HepG2 (cell line): Measurements from ENCODE around the gene SCAPER. TPM values are rescaled to one million over a fixed set of nuclear protein-coding genes. Genes with fewer than 3 reads are reported as not detected.

Experiments used
- ATAC-seq: fragments of 200-7000 bp; cut with Tn5 transposase; 3 replicates; pipeline ENCODE4 v1.9.1; 2020; ENCODE audit warnings: mild to moderate bottlenecking, moderate library complexity
- BruUV-seq: library from RNA; stranded (reverse); fragments of 400-500 nt; replicated peaks from 2 replicates; lab custom pipeline; 2021; lab: Mats Ljungman, UMichigan
- CTCF ChIA-PET: fragments of 300-600 bp; formaldehyde crosslinking; extraction: SDS; loops from one replicate; lab custom pipeline; 2021; ENCODE audit warnings: low total read pairs, inconsistent platforms, low intra/inter-chr PET ratio; lab: Yijun Ruan, JAX
- POLR2A ChIA-PET: fragments of 350-600 bp; sonication (Branson Sonifier 250); formaldehyde crosslinking; loops from one replicate; lab custom pipeline; 2020; ENCODE audit warnings: antibody characterized with exemption, inconsistent platforms; lab: Yijun Ruan, JAX
- DNase-seq: peaks from one replicate; pipeline ENCODE4 v3.0.0-alpha.2; 2015; ENCODE audit warnings: low spot score
- FAIRE-seq: peaks from 3 replicates; lab custom pipeline; 2011; peaks lifted over from hg19 to GRCh38; lab: Jason Lieb, UNC
- H2AFZ ChIP-seq: one replicate; pipeline ENCODE4 v1.6.1; 2011; ENCODE audit warnings: low read length, inconsistent platforms
- H3K27ac ChIP-seq: fragments of 300-600 bp; 3 replicates; pipeline ENCODE4 v1.8.0; 2011; ENCODE audit warnings: mixed run types, mild to moderate bottlenecking, mixed read lengths, low read length, inconsistent platforms; ENCODE audit not compliant: insufficient read depth; ENCODE audit errors: extremely low read length
- H3K27me3 ChIP-seq, 2 experiments: fragments of 200-600 bp in 1 of 2; 2 replicates in 1 of 2; 3 replicates in 1 of 2; pipeline versions ENCODE4 v1.6.0 to v1.8.0; 2011; ENCODE audit warnings: low read length in 2 of 2, mild to moderate bottlenecking in 2 of 2, moderate library complexity in 2 of 2, inconsistent platforms in 1 of 2; ENCODE audit not compliant: insufficient read depth in 2 of 2, control insufficient read depth in 1 of 2
- H3K36me3 ChIP-seq, 2 experiments: fragments of 200-600 bp in 1 of 2; replicated peaks in 1 of 2; 2 replicates in 1 of 2; 3 replicates in 1 of 2; pipeline versions ENCODE4 v1.5.1 to v1.8.0; 2011; ENCODE audit warnings: low read length in 2 of 2, inconsistent platforms in 1 of 2; ENCODE audit not compliant: insufficient read depth in 2 of 2, control insufficient read depth in 1 of 2
- H3K4me1 ChIP-seq: 2 replicates; pipeline ENCODE4 v1.5.1; 2012; ENCODE audit warnings: low read length, inconsistent platforms; ENCODE audit not compliant: insufficient read depth
- H3K4me2 ChIP-seq: 2 replicates; pipeline ENCODE4 v1.6.0; 2011; ENCODE audit warnings: low read depth, low read length, inconsistent platforms
- H3K4me3 ChIP-seq, 3 experiments: fragments of 200-600 bp in 1 of 3; sonication (generic), shearing (Covaris generic) in 1 of 3; replicated peaks in 1 of 3; 2 replicates each; pipeline ENCODE4 v1.5.1; 2011 to 2016; ENCODE audit warnings: low read length in 3 of 3, inconsistent platforms in 2 of 3, low read depth in 2 of 3, mild to moderate bottlenecking in 2 of 3, control low read depth in 1 of 3, mixed read lengths in 1 of 3; ENCODE audit not compliant: insufficient read depth in 1 of 3
- H3K79me2 ChIP-seq: one replicate; pipeline ENCODE4 v1.6.1; 2011; ENCODE audit warnings: low read length, inconsistent platforms; ENCODE audit not compliant: insufficient read depth
- H3K9ac ChIP-seq: 2 replicates; pipeline ENCODE4 v1.6.0; 2011; ENCODE audit warnings: mild to moderate bottlenecking, low read depth, low read length, inconsistent platforms; ENCODE audit not compliant: insufficient read depth
- H3K9me3 ChIP-seq: 2 replicates; pipeline ENCODE4 v1.5.1; 2012; ENCODE audit warnings: mild to moderate bottlenecking, low read length
- H4K20me1 ChIP-seq: 2 replicates; pipeline ENCODE4 v1.6.0; 2011; ENCODE audit warnings: inconsistent platforms, mild to moderate bottlenecking, low read length, moderate library complexity; ENCODE audit not compliant: insufficient read depth
- AHDC1 ChIP-seq: sonication (generic); formaldehyde crosslinking; IDR thresholded peaks from 2 replicates; pipeline ENCODE4 v1.5.1; 2020; ENCODE audit warnings: mild to moderate bottlenecking, missing genetic modification reagents, borderline replicate concordance
- BCL6 ChIP-seq: IDR thresholded peaks from 2 replicates; pipeline ENCODE4 v1.6.1; 2016; ENCODE audit warnings: missing genetic modification reagents, missing compliant biosample characterization
- ESRRA ChIP-seq: sonication (generic); formaldehyde crosslinking; IDR thresholded peaks from 2 replicates; pipeline ENCODE4 v1.5.1; 2020; ENCODE audit warnings: mild to moderate bottlenecking, low read depth, missing genetic modification reagents
- GPBP1L1 ChIP-seq: sonication (generic); formaldehyde crosslinking; IDR thresholded peaks from 2 replicates; pipeline ENCODE4 v1.5.0; 2020; ENCODE audit warnings: mild to moderate bottlenecking, missing genetic modification reagents
- HDAC6 ChIP-seq: fragments of 200-600 bp; sonication (generic); IDR thresholded peaks from 2 replicates; pipeline ENCODE4 v1.7.0; 2017; ENCODE audit warnings: mild to moderate bottlenecking, antibody characterized with exemption, low read length, low read depth
- HES4 ChIP-seq: sonication (generic); formaldehyde crosslinking; IDR thresholded peaks from 2 replicates; pipeline ENCODE4 v1.9.0; 2021; ENCODE audit warnings: mild to moderate bottlenecking, missing genetic modification reagents, borderline replicate concordance
- MXD1 ChIP-seq: sonication (generic); formaldehyde crosslinking; IDR thresholded peaks from 2 replicates; pipeline ENCODE4 v1.4.0; 2020; ENCODE audit warnings: mild to moderate bottlenecking, missing genetic modification reagents
- NCOA1 ChIP-seq: sonication (generic); formaldehyde crosslinking; IDR thresholded peaks from 2 replicates; pipeline ENCODE4 v1.9.0; 2021; ENCODE audit warnings: missing genetic modification reagents
- PCBP1 ChIP-seq: fragments of 200-400 bp; formaldehyde crosslinking; IDR thresholded peaks from 2 replicates; pipeline ENCODE4 v1.6.1; 2017; ENCODE audit warnings: mild to moderate bottlenecking, low read depth, low read length, borderline replicate concordance
- SRSF9 ChIP-seq: fragments of 200-400 bp; formaldehyde crosslinking; IDR thresholded peaks from 2 replicates; pipeline ENCODE4 v1.6.1; 2018; ENCODE audit warnings: borderline replicate concordance, mild to moderate bottlenecking, low read depth, low read length; ENCODE audit not compliant: insufficient read depth, poor library complexity, severe bottlenecking
- ZFP1 ChIP-seq: IDR thresholded peaks from 2 replicates; pipeline ENCODE4 v1.6.1; 2016
- ZNF414 ChIP-seq: sonication (generic); formaldehyde crosslinking; IDR thresholded peaks from 2 replicates; pipeline ENCODE4 v1.5.0; 2020; ENCODE audit warnings: missing genetic modification reagents
- ZNF496 ChIP-seq: sonication (generic); formaldehyde crosslinking; IDR thresholded peaks from 2 replicates; pipeline ENCODE4 v1.8.1; 2023; ENCODE audit warnings: mild to moderate bottlenecking, moderate library complexity, missing genetic modification reagents; ENCODE audit not compliant: insufficient replicate concordance
- ZNF781 ChIP-seq: sonication (generic); formaldehyde crosslinking; IDR thresholded peaks from 2 replicates; pipeline ENCODE4 v1.5.1; 2020; ENCODE audit warnings: borderline replicate concordance, mild to moderate bottlenecking, missing genetic modification reagents; ENCODE audit errors: not compliant biosample characterization
- WGBS: methylation state at CpG from one replicate; pipeline ENCODE4 v1.1.6; 2017; ENCODE audit warnings: low lambda C conversion rate; 5-methylcytosine and 5-hydroxymethylcytosine counted together
- in situ Hi-C: cut with HindIII; loops from 2 replicates; pipeline ENCODE4 v1.10.0; 2017; ENCODE audit warnings: low pct_unique_long_range_greater_than_20kb; ENCODE audit not compliant: extremely low pct_ligation_motif_present
- intact Hi-C: fragments of 100-400 bp; cut with micrococcal nuclease; formaldehyde crosslinking; loops from one replicate; pipeline ENCODE4 v1.10.0; 2022; ENCODE audit not compliant: unreplicated experiment
- polyA plus RNA-seq, 8 experiments: library from polyadenylated mRNA; depleted of rRNA in 3 of 8; stranded (reverse) in 7 of 8; unstranded in 1 of 8; fragments of >200 nt; fragmentation: Illumina TruSeq in 4 of 8; extraction: Trizol in 4 of 8; gene quantifications; 2 replicates each; pipeline versions ENCODE4 v1.2.1 to v1.2.3, GENCODE V29; 2011 to 2016; ENCODE audit warnings: low read depth in 4 of 8, missing spikeins in 1 of 8, mixed read lengths in 1 of 8; ENCODE audit not compliant: insufficient read depth in 1 of 8
- total RNA-seq, 5 experiments: library from RNA; depleted of rRNA; stranded (reverse); fragments of >200 nt; fragmentation: Illumina TruSeq; extraction: Trizol; gene quantifications; 2 replicates each; pipeline ENCODE4 v1.2.3, GENCODE V29; 2016; ENCODE audit warnings: low read depth in 1 of 5

Gene SCAPER
- total and polyA plus RNA-seq, 2 of the 13 experiments (the other 11 are each of a cell fraction or from before 2014, with no cell fraction given), result 4.3 to 10.5 TPM

GRCh38 chr15:76460871-76461270 is 444.3 kb downstream of the SCAPER start:
- ChIA-PET POLR2A (no interaction called here), CTCF (no interaction called here)
- no peak overlapping the region for H2AFZ ChIP-seq
- no peak overlapping the region for H3K27ac ChIP-seq
- no peak overlapping the region for H3K4me2 ChIP-seq
- no peak overlapping the region for H3K9ac ChIP-seq
- BruUV-seq, result no TSS peak
- no peaks in the 10 kb centered on the region for H3K36me3 ChIP-seq
- H3K4me3 ChIP-seq, result no peak overlapping the region
- in situ Hi-C loops, result no loop called here
- H4K20me1 ChIP-seq, result no peaks in the 10 kb centered on the region
- ATAC-seq (no peak), FAIRE-seq (no peak), DNase-seq (no peak)
- WGBS, result 97% methylated on average over 1 of the region's 1 CpG
- H3K27me3 ChIP-seq, result no peaks in the 10 kb centered on the region
- no peaks in the 10 kb centered on the region for H3K4me1 ChIP-seq
- H3K9me3 ChIP-seq, result no peaks in the 10 kb centered on the region
- TF ChIP-seq AHDC1, result no peak
- no peak for TF ChIP-seq MXD1 (CRISPR knock-in tag)
- TF ChIP-seq HDAC6, result no peak
- TF ChIP-seq GPBP1L1 (CRISPR knock-in tag), result no peak
- TF ChIP-seq ESRRA, result no peak
- no peak for TF ChIP-seq ZNF414 (CRISPR knock-in tag)
- no peak for TF ChIP-seq SRSF9
- TF ChIP-seq ZNF496 (CRISPR knock-in tag), result no peak
- TF ChIP-seq HES4, result no peak
- no peak for TF ChIP-seq ZNF781
- TF ChIP-seq ZFP1 (CRISPR knock-in tag), result no peak
- no peak for TF ChIP-seq NCOA1
- TF ChIP-seq BCL6 (CRISPR knock-in tag), result no peak
- no peak for TF ChIP-seq PCBP1
- H3K79me2 ChIP-seq, result no peaks in the 10 kb centered on the region
- intact Hi-C loops, result no loop called here
